ENCODE measurements around the gene VWA3A. TPM values are rescaled to one million over a fixed set of nuclear protein-coding genes. Genes with fewer than 3 reads are reported as not detected.
"Not testable (repeated sequence)": the region's sequence is repeated elsewhere in the genome, so short reads cannot be mapped to it uniquely, and the experiment has no call there.

Gene VWA3A
- total and polyA plus RNA-seq, 8 donors = 0.30 to 0.37 TPM; not detected in 6

GRCh38 chr16:22194707-22195444, 102.5 kb downstream of the VWA3A start:
- intact Hi-C loops (cut with DNase I; ENCODE audit: low total_unique reads) = no loop called here
- Histone ChIP-seq H3K36me3 (no peaks in the 10 kb centered on the region), H3K4me1 (peaks cover 21 to 50% (median 49%) of the 10 kb centered on the region in 4 donors), H3K27ac (peak overlapping the region; percentile 16 to 98 (median 76)), H3K4me3 (no peak overlapping the region), H3K9me3 (no peaks in the 10 kb centered on the region), H3K27me3 (no peaks in the 10 kb centered on the region)
- peak in 1 of 2 donors; percentile 36 for DNase-seq
- no peak for TF ChIP-seq POLR2AphosphoS5 (IDR thresholded peaks at IDR 0.05)
- no peak for TF ChIP-seq CTCF (IDR thresholded peaks at IDR 0.05)
- WGBS, 5 donors = 71 to 78% (median 77%) methylated on average over 9 of the region's 9 CpGs

GRCh38 chr16:22195445-22195694, 103.0 kb downstream of the VWA3A start:
- TF ChIP-seq CTCF (IDR thresholded peaks at IDR 0.05) (no peak), POLR2A (IDR thresholded peaks at IDR 0.05) (no peak), EP300 (IDR thresholded peaks at IDR 0.05) (no peak), POLR2AphosphoS5 (IDR thresholded peaks at IDR 0.05) (no peak)
- Histone ChIP-seq H3K4me3 (peak overlapping the region in 3 of 4 donors; percentile 47 to 60 (median 52)), H3K27ac (peak overlapping the region; percentile 65 to 98 (median 76)), H3K36me3 (no peaks in the 10 kb centered on the region), H3K27me3 (no peaks in the 10 kb centered on the region), H3K4me1 (peaks cover 18 to 51% (median 48%) of the 10 kb centered on the region in 4 donors), H3K9me3 (no peaks in the 10 kb centered on the region)
- intact Hi-C loops (cut with DNase I; ENCODE audit: low total_unique reads) = no loop called here
- DNase-seq = no peak

GRCh38 chr16:22195695-22196558, 103.6 kb downstream of the VWA3A start:
- TF ChIP-seq POLR2A (IDR thresholded peaks at IDR 0.05) = no peak
- peak in 5 of 7 experiments; percentile 76 to 88 (median 82) for TF ChIP-seq CTCF (IDR thresholded peaks at IDR 0.05)
- peak; percentile 43 to 86 (median 54) for TF ChIP-seq POLR2AphosphoS5 (IDR thresholded peaks at IDR 0.05)
- no peak for TF ChIP-seq EP300 (IDR thresholded peaks at IDR 0.05)
- 1 to 2% (median 2%) methylated on average over 38 to 39 of the region's 39 CpGs for WGBS, 5 donors
- no peaks in the 10 kb centered on the region for H3K9me3 ChIP-seq
- peak; percentile 94 to 97 for DNase-seq
- H3K27me3 ChIP-seq = no peaks in the 10 kb centered on the region
- H3K36me3 ChIP-seq = no peaks in the 10 kb centered on the region
- intact Hi-C loops (cut with DNase I; ENCODE audit: low total_unique reads) = no loop called here
- H3K4me3 ChIP-seq = peak overlapping the region; percentile 47 to 60 (median 51)
- peaks cover 18 to 51% (median 48%) of the 10 kb centered on the region in 4 donors for H3K4me1 ChIP-seq
- peak overlapping the region; percentile 65 to 98 (median 76) for H3K27ac ChIP-seq

- H3K36me3 ChIP-seq; H3K9me3 ChIP-seq; intact Hi-C loops (cut with DNase I; ENCODE audit: low total_unique reads); DNase-seq; H3K27me3 ChIP-seq: not testable (repeated sequence)
- H3K27ac ChIP-seq = peak overlapping the region in 2 of 5 donors; percentile 81 to 98
- H3K4me1 ChIP-seq = peaks cover 18 to 51% (median 45%) of the 10 kb centered on the region in 4 donors
- peak overlapping the region in 3 of 4 donors; percentile 47 to 60 (median 52) for H3K4me3 ChIP-seq
- WGBS, 5 donors = 35 to 44% (median 40%) methylated on average over 20 of the region's 20 CpGs
These were observed 104.3 kb downstream of the VWA3A start for GRCh38 chr16:22196559-22197168.

Measured in stomach (tissue), 9 donors.